ENCODE data around the gene ZFR.

DNA sequence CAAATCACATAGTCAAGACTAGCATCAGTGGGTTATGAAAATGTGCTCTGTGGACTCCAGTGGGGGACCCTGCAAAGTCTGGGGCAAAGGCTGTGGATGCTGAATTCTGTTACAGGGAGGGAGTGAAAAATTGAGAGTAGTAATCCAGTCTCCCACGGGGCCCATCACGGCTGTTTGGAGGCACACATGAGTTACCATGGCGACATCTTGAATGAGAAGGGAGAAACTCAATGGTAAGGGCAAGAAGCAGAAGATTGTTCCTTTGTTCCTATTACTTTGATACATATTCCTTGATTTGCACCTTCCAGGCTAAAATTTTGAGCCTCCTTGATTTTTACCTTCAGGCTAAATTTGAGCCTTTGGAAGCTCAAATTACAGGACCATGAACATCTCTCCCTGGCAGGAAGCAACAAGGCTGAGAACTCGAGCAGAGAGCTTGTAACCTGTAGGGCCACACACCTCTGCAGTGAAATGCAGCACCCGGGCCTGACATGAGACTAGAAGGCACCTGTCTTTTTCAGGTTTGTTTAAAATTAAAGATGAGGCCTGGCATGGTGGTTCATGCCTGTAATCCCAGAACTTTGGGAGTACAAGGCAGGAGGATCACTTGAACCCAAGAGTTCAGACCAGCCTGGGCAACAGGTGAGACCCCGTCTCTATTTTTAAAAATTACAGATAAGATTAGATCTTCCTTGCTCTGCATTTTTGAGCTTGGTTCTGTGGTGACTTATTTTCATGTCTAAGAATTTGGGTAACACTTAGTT, 31.0 kb upstream of the ZFR start:
- TF ChIP-seq POLR2A (IDR thresholded peaks at IDR 0.05) (no peak), EP300 (IDR thresholded peaks at IDR 0.05) (no peak), POLR2AphosphoS5 (IDR thresholded peaks at IDR 0.05) (no peak)
- TF ChIP-seq, protein P1, sequence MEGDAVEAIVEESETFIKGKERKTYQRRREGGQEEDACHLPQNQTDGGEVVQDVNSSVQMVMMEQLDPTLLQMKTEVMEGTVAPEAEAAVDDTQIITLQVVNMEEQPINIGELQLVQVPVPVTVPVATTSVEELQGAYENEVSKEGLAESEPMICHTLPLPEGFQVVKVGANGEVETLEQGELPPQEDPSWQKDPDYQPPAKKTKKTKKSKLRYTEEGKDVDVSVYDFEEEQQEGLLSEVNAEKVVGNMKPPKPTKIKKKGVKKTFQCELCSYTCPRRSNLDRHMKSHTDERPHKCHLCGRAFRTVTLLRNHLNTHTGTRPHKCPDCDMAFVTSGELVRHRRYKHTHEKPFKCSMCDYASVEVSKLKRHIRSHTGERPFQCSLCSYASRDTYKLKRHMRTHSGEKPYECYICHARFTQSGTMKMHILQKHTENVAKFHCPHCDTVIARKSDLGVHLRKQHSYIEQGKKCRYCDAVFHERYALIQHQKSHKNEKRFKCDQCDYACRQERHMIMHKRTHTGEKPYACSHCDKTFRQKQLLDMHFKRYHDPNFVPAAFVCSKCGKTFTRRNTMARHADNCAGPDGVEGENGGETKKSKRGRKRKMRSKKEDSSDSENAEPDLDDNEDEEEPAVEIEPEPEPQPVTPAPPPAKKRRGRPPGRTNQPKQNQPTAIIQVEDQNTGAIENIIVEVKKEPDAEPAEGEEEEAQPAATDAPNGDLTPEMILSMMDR (IDR thresholded peaks at IDR 0.05) = no peak
